Mesothelial cell of epicardium (in vitro differentiated cells): Measurements from ENCODE around the gene ZNF416. TPM values are rescaled to one million over a fixed set of nuclear protein-coding genes. Genes with fewer than 3 reads are reported as not detected.
A peak's percentile ranks its signal among the peaks of the same experiment; 100 is the strongest.

Source experiments
- DNase-seq, 2 experiments: peaks; one replicate each; pipeline ENCODE4 v3.0.0; 2021; ENCODE audit warnings: low spot score in 2 of 2; ENCODE audit not compliant: unreplicated experiment in 2 of 2
- H3K27ac Mint-ChIP-seq: 2 replicates; pipeline ENCODE4 v1.8.0; 2021; ENCODE audit warnings: mixed read lengths
- H3K27me3 Mint-ChIP-seq: 2 replicates; pipeline ENCODE4 v1.8.0; 2021; ENCODE audit warnings: low read depth, mixed read lengths
- H3K36me3 Mint-ChIP-seq: 2 replicates; pipeline ENCODE4 v1.8.0; 2021; ENCODE audit warnings: mixed read lengths
- H3K4me1 Mint-ChIP-seq: 2 replicates; pipeline ENCODE4 v1.8.0; 2021; ENCODE audit warnings: mixed read lengths
- H3K4me3 Mint-ChIP-seq: 2 replicates; pipeline ENCODE4 v1.8.0; 2021; ENCODE audit warnings: mild to moderate bottlenecking, moderate library complexity, mixed read lengths
- H3K9me3 Mint-ChIP-seq: 2 replicates; pipeline ENCODE4 v1.8.0; 2021; ENCODE audit warnings: mixed read lengths
- CTCF ChIP-seq: fragments of 200-600 bp; sonication (generic); IDR thresholded peaks from one replicate; pipeline ENCODE4 v1.5.0; 2021; ENCODE audit warnings: antibody characterized with exemption; ENCODE audit not compliant: unreplicated experiment
- total RNA-seq: library from RNA; stranded (reverse); gene quantifications from 3 replicates; pipeline ENCODE4 v1.2.1, GENCODE V29; 2021

Gene ZNF416
- total RNA-seq, 1 donor from 2014 or later = 10.0 TPM

- Mint-ChIP-seq H3K36me3 (peaks cover 52% of the 10 kb centered on the region), H3K27ac (peak within 1 kb of the TSS; percentile 84), H3K4me1 (peaks cover 17% of the 10 kb centered on the region), H3K4me3 (peak within 1 kb of the TSS; percentile 81), H3K9me3 (peaks cover 56% of the 10 kb centered on the region), H3K27me3 (no peaks in the 10 kb centered on the region)
- TF ChIP-seq CTCF = no peak
- peak; percentile 70 to 81 for DNase-seq
These were observed 5.1 kb upstream of the ZNF416 start, which contains the start of gene ZIK1 for GRCh38 chr19:57583521-57584416. Gene ZIK1, plus strand, starts transcription at chr19:57584145. Its CDS starts 212 bp downstream, at chr19:57584357.

GRCh38 chr19:57583104-57583520 lies 4.4 kb upstream of the ZNF416 start:
- H3K36me3 Mint-ChIP-seq = peaks cover 47% of the 10 kb centered on the region

GRCh38 chr19:57576661-57577060 lies 2.0 kb downstream of the ZNF416 start:
- Mint-ChIP-seq H3K36me3 (peaks cover 65% of the 10 kb centered on the region), H3K27me3 (no peaks in the 10 kb centered on the region), H3K4me1 (peaks cover 12% of the 10 kb centered on the region), H3K9me3 (peaks cover 74% of the 10 kb centered on the region), H3K4me3 (peak overlapping the region; percentile 52), H3K27ac (no peak overlapping the region)
- DNase-seq = no peak
- TF ChIP-seq CTCF = no peak

More at GRCh38 chr19:57583104-57583520, 4.4 kb upstream of the ZNF416 start:
- no peaks in the 10 kb centered on the region for H3K27me3 Mint-ChIP-seq
- TF ChIP-seq CTCF = no peak
- peaks cover 18% of the 10 kb centered on the region for H3K4me1 Mint-ChIP-seq
- peak overlapping the region; percentile 81 for H3K4me3 Mint-ChIP-seq
- H3K27ac Mint-ChIP-seq = no peak overlapping the region
- H3K9me3 Mint-ChIP-seq = peaks cover 50% of the 10 kb centered on the region
- DNase-seq = no peak

- DNase-seq = no peak
- Mint-ChIP-seq H3K27ac (no peak overlapping the region), H3K27me3 (no peaks in the 10 kb centered on the region), H3K9me3 (peaks cover 93% of the 10 kb centered on the region), H3K4me1 (peaks cover 3% of the 10 kb centered on the region), H3K4me3 (no peak overlapping the region), H3K36me3 (peaks cover 81% of the 10 kb centered on the region)
- no peak for TF ChIP-seq CTCF
These were observed 6.2 kb downstream of the ZNF416 start for GRCh38 chr19:57572415-57572947.

- no peak for DNase-seq
- H3K9me3 Mint-ChIP-seq = peaks cover 93% of the 10 kb centered on the region
These were observed 8.0 kb downstream of the ZNF416 start for GRCh38 chr19:57570707-57571106.

More at GRCh38 chr19:57570707-57571106, 8.0 kb downstream of the ZNF416 start:
- Mint-ChIP-seq H3K4me1 (no peaks in the 10 kb centered on the region), H3K27me3 (no peaks in the 10 kb centered on the region), H3K36me3 (peaks cover 76% of the 10 kb centered on the region), H3K27ac (no peak overlapping the region), H3K4me3 (no peak overlapping the region)
- TF ChIP-seq CTCF = no peak
